HepG2 (cell line): ENCODE results near the gene GTF2A1. TPM values are rescaled to one million over a fixed set of nuclear protein-coding genes. Genes with fewer than 3 reads are reported as not detected.
A peak's percentile ranks its signal among the peaks of the same experiment; 100 is the strongest.

Source experiments
- ATAC-seq: fragments of 200-7000 bp; cut with Tn5 transposase; 3 replicates; pipeline ENCODE4 v1.9.1; 2020; ENCODE audit warnings: mild to moderate bottlenecking, moderate library complexity
- BruUV-seq: library from RNA; stranded (reverse); fragments of 400-500 nt; replicated peaks from 2 replicates; lab custom pipeline; 2021; lab: Mats Ljungman, UMichigan
- CTCF ChIA-PET: fragments of 300-600 bp; formaldehyde crosslinking; extraction: SDS; loops from one replicate; lab custom pipeline; 2021; ENCODE audit warnings: low total read pairs, inconsistent platforms, low intra/inter-chr PET ratio; lab: Yijun Ruan, JAX
- POLR2A ChIA-PET: fragments of 350-600 bp; sonication (Branson Sonifier 250); formaldehyde crosslinking; loops from one replicate; lab custom pipeline; 2020; ENCODE audit warnings: antibody characterized with exemption, inconsistent platforms; lab: Yijun Ruan, JAX
- DNase-seq: peaks from one replicate; pipeline ENCODE4 v3.0.0-alpha.2; 2015; ENCODE audit warnings: low spot score
- FAIRE-seq: peaks from 3 replicates; lab custom pipeline; 2011; peaks lifted over from hg19 to GRCh38; lab: Jason Lieb, UNC
- H2AFZ ChIP-seq: one replicate; pipeline ENCODE4 v1.6.1; 2011; ENCODE audit warnings: low read length, inconsistent platforms
- H3K27ac ChIP-seq: fragments of 300-600 bp; 3 replicates; pipeline ENCODE4 v1.8.0; 2011; ENCODE audit warnings: mixed run types, mild to moderate bottlenecking, mixed read lengths, low read length, inconsistent platforms; ENCODE audit not compliant: insufficient read depth; ENCODE audit errors: extremely low read length
- H3K27me3 ChIP-seq, 2 experiments: fragments of 200-600 bp in 1 of 2; 2 replicates in 1 of 2; 3 replicates in 1 of 2; pipeline versions ENCODE4 v1.6.0 to v1.8.0; 2011; ENCODE audit warnings: low read length in 2 of 2, mild to moderate bottlenecking in 2 of 2, moderate library complexity in 2 of 2, inconsistent platforms in 1 of 2; ENCODE audit not compliant: insufficient read depth in 2 of 2, control insufficient read depth in 1 of 2
- H3K36me3 ChIP-seq, 2 experiments: fragments of 200-600 bp in 1 of 2; replicated peaks in 1 of 2; 2 replicates in 1 of 2; 3 replicates in 1 of 2; pipeline versions ENCODE4 v1.5.1 to v1.8.0; 2011; ENCODE audit warnings: low read length in 2 of 2, inconsistent platforms in 1 of 2; ENCODE audit not compliant: insufficient read depth in 2 of 2, control insufficient read depth in 1 of 2
- H3K4me1 ChIP-seq: 2 replicates; pipeline ENCODE4 v1.5.1; 2012; ENCODE audit warnings: low read length, inconsistent platforms; ENCODE audit not compliant: insufficient read depth
- H3K4me2 ChIP-seq: 2 replicates; pipeline ENCODE4 v1.6.0; 2011; ENCODE audit warnings: low read depth, low read length, inconsistent platforms
- H3K4me3 ChIP-seq, 3 experiments: fragments of 200-600 bp in 1 of 3; sonication (generic), shearing (Covaris generic) in 1 of 3; replicated peaks in 1 of 3; 2 replicates each; pipeline ENCODE4 v1.5.1; 2011 to 2016; ENCODE audit warnings: low read length in 3 of 3, inconsistent platforms in 2 of 3, low read depth in 2 of 3, mild to moderate bottlenecking in 2 of 3, control low read depth in 1 of 3, mixed read lengths in 1 of 3; ENCODE audit not compliant: insufficient read depth in 1 of 3
- H3K79me2 ChIP-seq: one replicate; pipeline ENCODE4 v1.6.1; 2011; ENCODE audit warnings: low read length, inconsistent platforms; ENCODE audit not compliant: insufficient read depth
- H3K9ac ChIP-seq: 2 replicates; pipeline ENCODE4 v1.6.0; 2011; ENCODE audit warnings: mild to moderate bottlenecking, low read depth, low read length, inconsistent platforms; ENCODE audit not compliant: insufficient read depth
- H3K9me3 ChIP-seq: 2 replicates; pipeline ENCODE4 v1.5.1; 2012; ENCODE audit warnings: mild to moderate bottlenecking, low read length
- H4K20me1 ChIP-seq: 2 replicates; pipeline ENCODE4 v1.6.0; 2011; ENCODE audit warnings: inconsistent platforms, mild to moderate bottlenecking, low read length, moderate library complexity; ENCODE audit not compliant: insufficient read depth
- ARHGAP35 ChIP-seq: sonication (generic); formaldehyde crosslinking; IDR thresholded peaks from 2 replicates; pipeline ENCODE4 v1.9.0; 2022; ENCODE audit warnings: mild to moderate bottlenecking, inconsistent platforms, moderate library complexity, missing genetic modification reagents, borderline replicate concordance
- FOSL2 ChIP-seq: sonication (generic); formaldehyde crosslinking; IDR thresholded peaks from 2 replicates; pipeline ENCODE4 v1.4.0; 2020; ENCODE audit warnings: missing genetic modification reagents
- GABPB1 ChIP-seq: IDR thresholded peaks from 2 replicates; pipeline ENCODE4 v1.6.1; 2016; ENCODE audit warnings: mild to moderate bottlenecking, missing genetic modification reagents, moderate library complexity, missing compliant biosample characterization
- RARG ChIP-seq: sonication (generic); formaldehyde crosslinking; IDR thresholded peaks from 2 replicates; pipeline ENCODE4 v1.4.0; 2020; ENCODE audit warnings: low read depth, mild to moderate bottlenecking, missing genetic modification reagents
- RXRB ChIP-seq: IDR thresholded peaks from 2 replicates; pipeline ENCODE4 v1.6.1; 2016; ENCODE audit warnings: borderline replicate concordance, missing genetic modification reagents, missing compliant biosample characterization
- SIN3A ChIP-seq: IDR thresholded peaks from 2 replicates; pipeline ENCODE4 v1.6.1; 2011; ENCODE audit warnings: low read depth, mild to moderate bottlenecking, control low read depth, low read length, borderline replicate concordance
- THAP11 ChIP-seq: IDR thresholded peaks from 2 replicates; pipeline ENCODE4 v1.6.1; 2016; ENCODE audit warnings: missing biosample characterization, missing genetic modification reagents
- ZNF292 ChIP-seq: sonication (generic); formaldehyde crosslinking; IDR thresholded peaks from 2 replicates; pipeline ENCODE4 v1.8.1; 2022; ENCODE audit warnings: mild to moderate bottlenecking, low read depth, missing genetic modification reagents, borderline replicate concordance
- ZNF614 ChIP-seq: IDR thresholded peaks from 2 replicates; pipeline ENCODE4 v1.6.1; 2018; ENCODE audit warnings: missing biosample characterization, missing genetic modification reagents, inconsistent platforms, borderline replicate concordance
- WGBS: methylation state at CpG from one replicate; pipeline ENCODE4 v1.1.6; 2017; ENCODE audit warnings: low lambda C conversion rate; 5-methylcytosine and 5-hydroxymethylcytosine counted together
- in situ Hi-C: cut with HindIII; loops from 2 replicates; pipeline ENCODE4 v1.10.0; 2017; ENCODE audit warnings: low pct_unique_long_range_greater_than_20kb; ENCODE audit not compliant: extremely low pct_ligation_motif_present
- intact Hi-C: fragments of 100-400 bp; cut with micrococcal nuclease; formaldehyde crosslinking; loops from one replicate; pipeline ENCODE4 v1.10.0; 2022; ENCODE audit not compliant: unreplicated experiment
- polyA plus RNA-seq, 8 experiments: library from polyadenylated mRNA; depleted of rRNA in 3 of 8; stranded (reverse) in 7 of 8; unstranded in 1 of 8; fragments of >200 nt; fragmentation: Illumina TruSeq in 4 of 8; extraction: Trizol in 4 of 8; gene quantifications; 2 replicates each; pipeline versions ENCODE4 v1.2.1 to v1.2.3, GENCODE V29; 2011 to 2016; ENCODE audit warnings: low read depth in 4 of 8, missing spikeins in 1 of 8, mixed read lengths in 1 of 8; ENCODE audit not compliant: insufficient read depth in 1 of 8
- total RNA-seq, 5 experiments: library from RNA; depleted of rRNA; stranded (reverse); fragments of >200 nt; fragmentation: Illumina TruSeq; extraction: Trizol; gene quantifications; 2 replicates each; pipeline ENCODE4 v1.2.3, GENCODE V29; 2016; ENCODE audit warnings: low read depth in 1 of 5
- TF ChIP-seq, protein P1 (sequence below): sonication (generic); formaldehyde crosslinking; IDR thresholded peaks from 2 replicates; pipeline ENCODE4 v1.8.1; 2022; ENCODE audit warnings: low read depth, mild to moderate bottlenecking, missing genetic modification reagents
- TF ChIP-seq, protein P2 (sequence below): sonication (generic); formaldehyde crosslinking; IDR thresholded peaks from 2 replicates; pipeline ENCODE4 v1.8.0; 2022; ENCODE audit warnings: mild to moderate bottlenecking, missing genetic modification reagents, moderate library complexity

Gene GTF2A1
- total and polyA plus RNA-seq, 2 of the 13 experiments (the other 11 are each of a cell fraction or from before 2014, with no cell fraction given) = 14.9 to 17.5 TPM

DNA sequence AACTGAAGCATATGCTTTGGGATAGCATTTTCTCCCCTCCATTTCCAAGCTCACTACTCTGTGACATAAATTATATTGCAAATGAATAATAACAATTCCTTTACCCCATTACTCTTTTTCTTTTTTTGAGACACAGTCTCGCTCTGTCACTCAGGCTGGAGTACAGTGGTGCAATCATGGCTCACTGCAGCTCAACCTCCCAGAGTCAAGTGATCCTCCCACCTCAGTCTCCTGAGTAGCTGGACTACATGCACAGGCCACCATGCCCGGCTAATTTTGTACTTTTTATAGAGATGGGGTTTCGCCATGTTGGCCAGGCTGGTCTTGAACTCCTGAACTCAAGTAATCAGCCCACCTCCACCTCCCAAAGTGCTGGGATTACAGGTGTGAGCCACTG, 49.2 kb upstream of the GTF2A1 start:
- H3K9ac ChIP-seq = no peak overlapping the region
- 74% methylated on average over 3 of the region's 3 CpGs for WGBS
- no peak for ATAC-seq
- peaks cover 6% of the 10 kb centered on the region; the same call in 1 of the 2 replicates for H3K4me1 ChIP-seq
- DNase-seq = no peak
- H3K36me3 ChIP-seq = no peaks in the 10 kb centered on the region
- no peaks in the 10 kb centered on the region for H3K79me2 ChIP-seq
- H4K20me1 ChIP-seq = no peaks in the 10 kb centered on the region
- POLR2A ChIA-PET = interaction anchor here (1.0 to 1.4 kb wide), 3 partner anchors 34 to 179 kb away, joined by 3 to 4 read pairs (median 4); partner anchors contain the start of gene GTF2A1
- H3K9me3 ChIP-seq = no peaks in the 10 kb centered on the region
- no peak for FAIRE-seq
- no peak overlapping the region for H3K4me2 ChIP-seq
- no peak for TF ChIP-seq SIN3A
- no peak for TF ChIP-seq GABPB1 (CRISPR knock-in tag)
- H3K27ac ChIP-seq = no peak overlapping the region
- in situ Hi-C loops = loop anchor here (5.0 kb wide), 1 partner anchor 182 kb away; no protein-coding TSS in a partner anchor
- H3K27me3 ChIP-seq = no peaks in the 10 kb centered on the region
- no peak overlapping the region for H3K4me3 ChIP-seq
- CTCF ChIA-PET = interaction anchor here (1.9 to 4.6 kb wide), 2 partner anchors 182 to 194 kb away, joined by 38 to 59 read pairs; no protein-coding TSS in a partner anchor
- intact Hi-C loops = loop anchor here (1.0 to 2.0 kb wide), 4 partner anchors 33 to 194 kb away; no protein-coding TSS in a partner anchor
- H2AFZ ChIP-seq = no peak overlapping the region
- no TSS peak for BruUV-seq

DNA sequence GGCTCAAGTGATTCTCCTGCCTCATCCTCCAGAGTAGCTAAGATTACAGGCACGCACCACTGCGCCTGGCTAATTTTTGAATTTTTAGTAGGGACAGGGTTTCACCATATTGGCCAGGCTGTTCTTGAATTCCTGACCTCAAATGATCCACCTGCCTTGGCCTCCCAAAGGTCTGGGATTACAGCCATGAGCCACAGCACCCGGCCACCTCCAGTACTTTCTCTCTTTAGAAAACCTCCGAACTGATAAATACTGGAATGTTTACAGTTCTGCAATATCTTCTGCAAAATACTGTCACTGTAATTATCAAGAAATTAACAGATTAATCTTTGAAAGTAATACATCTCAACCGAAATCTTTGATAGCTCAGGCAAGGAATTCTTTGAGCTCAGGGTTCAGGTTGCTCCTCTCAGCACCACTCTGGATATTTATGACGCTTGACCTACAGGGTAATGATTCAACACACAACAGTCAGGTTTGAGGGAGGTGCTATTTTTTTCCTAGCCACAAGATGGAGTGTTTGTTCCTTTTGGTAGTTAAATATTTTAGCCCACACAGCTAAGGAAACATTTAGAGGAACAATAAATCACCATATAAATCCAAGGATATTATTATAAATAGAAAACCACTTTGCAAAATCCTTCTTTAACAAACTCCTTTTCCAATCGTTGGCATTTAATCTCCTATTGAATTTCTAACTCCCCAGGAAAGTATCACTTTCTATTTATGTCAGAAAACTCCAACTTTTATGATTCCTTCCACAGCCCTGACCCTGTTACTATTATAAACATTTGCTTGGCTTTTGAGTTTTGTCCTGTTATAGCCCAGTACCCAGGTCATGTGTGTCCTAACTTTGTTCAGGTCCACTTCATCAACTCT, 48.6 kb upstream of the GTF2A1 start:
- ChIA-PET POLR2A (interaction anchor here (1.0 to 1.4 kb wide), 3 partner anchors 34 to 180 kb away, joined by 3 to 4 read pairs (median 4); partner anchors contain the start of gene GTF2A1), CTCF (interaction anchor here (1.0 to 4.6 kb wide), 4 partner anchors 167 to 195 kb away, joined by 3 to 59 read pairs (median 20); no protein-coding TSS in a partner anchor)
- no peak overlapping the region for H3K27ac ChIP-seq
- peak; percentile 95 for ATAC-seq
- DNase-seq = peak; percentile 70
- H2AFZ ChIP-seq = no peak overlapping the region
- no peaks in the 10 kb centered on the region for H3K79me2 ChIP-seq
- no TSS peak for BruUV-seq
- 44% methylated on average over 7 of the region's 7 CpGs for WGBS
- H3K36me3 ChIP-seq = no peaks in the 10 kb centered on the region
- H3K9me3 ChIP-seq = no peaks in the 10 kb centered on the region
- peaks cover 6% of the 10 kb centered on the region; the same call in 1 of the 2 replicates for H3K4me1 ChIP-seq
- in situ Hi-C loops = no loop called here
- H3K4me3 ChIP-seq = no peak overlapping the region
- no peaks in the 10 kb centered on the region for H3K27me3 ChIP-seq
- peak; percentile 87 for FAIRE-seq
- H3K4me2 ChIP-seq = no peak overlapping the region
- no peaks in the 10 kb centered on the region for H4K20me1 ChIP-seq
- no peak overlapping the region for H3K9ac ChIP-seq
- intact Hi-C loops = loop anchor here (1.0 to 2.0 kb wide), 4 partner anchors 33 to 195 kb away; no protein-coding TSS in a partner anchor
- no peak for TF ChIP-seq ZNF292 (CRISPR knock-in tag)
- TF ChIP-seq FOSL2 = 0 out of 2 replicates have a peak, but pooled peaks have one; percentile 13
- peak; percentile 27; the same call in 1 of the 2 replicates for TF ChIP-seq RXRB (CRISPR knock-in tag)
- 0 out of 2 replicates have a peak, but pooled peaks have one; percentile 24 for TF ChIP-seq THAP11
- TF ChIP-seq ARHGAP35 (CRISPR knock-in tag) = no peak
- TF ChIP-seq, protein P1, sequence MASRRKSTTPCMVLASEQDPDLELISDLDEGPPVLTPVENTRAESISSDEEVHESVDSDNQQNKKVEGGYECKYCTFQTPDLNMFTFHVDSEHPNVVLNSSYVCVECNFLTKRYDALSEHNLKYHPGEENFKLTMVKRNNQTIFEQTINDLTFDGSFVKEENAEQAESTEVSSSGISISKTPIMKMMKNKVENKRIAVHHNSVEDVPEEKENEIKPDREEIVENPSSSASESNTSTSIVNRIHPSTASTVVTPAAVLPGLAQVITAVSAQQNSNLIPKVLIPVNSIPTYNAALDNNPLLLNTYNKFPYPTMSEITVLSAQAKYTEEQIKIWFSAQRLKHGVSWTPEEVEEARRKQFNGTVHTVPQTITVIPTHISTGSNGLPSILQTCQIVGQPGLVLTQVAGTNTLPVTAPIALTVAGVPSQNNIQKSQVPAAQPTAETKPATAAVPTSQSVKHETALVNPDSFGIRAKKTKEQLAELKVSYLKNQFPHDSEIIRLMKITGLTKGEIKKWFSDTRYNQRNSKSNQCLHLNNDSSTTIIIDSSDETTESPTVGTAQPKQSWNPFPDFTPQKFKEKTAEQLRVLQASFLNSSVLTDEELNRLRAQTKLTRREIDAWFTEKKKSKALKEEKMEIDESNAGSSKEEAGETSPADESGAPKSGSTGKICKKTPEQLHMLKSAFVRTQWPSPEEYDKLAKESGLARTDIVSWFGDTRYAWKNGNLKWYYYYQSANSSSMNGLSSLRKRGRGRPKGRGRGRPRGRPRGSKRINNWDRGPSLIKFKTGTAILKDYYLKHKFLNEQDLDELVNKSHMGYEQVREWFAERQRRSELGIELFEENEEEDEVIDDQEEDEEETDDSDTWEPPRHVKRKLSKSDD = no peak
- TF ChIP-seq ZNF614 = 0 out of 2 replicates have a peak, but pooled peaks have one; percentile 20
- TF ChIP-seq RARG = no peak
- TF ChIP-seq, protein P2, sequence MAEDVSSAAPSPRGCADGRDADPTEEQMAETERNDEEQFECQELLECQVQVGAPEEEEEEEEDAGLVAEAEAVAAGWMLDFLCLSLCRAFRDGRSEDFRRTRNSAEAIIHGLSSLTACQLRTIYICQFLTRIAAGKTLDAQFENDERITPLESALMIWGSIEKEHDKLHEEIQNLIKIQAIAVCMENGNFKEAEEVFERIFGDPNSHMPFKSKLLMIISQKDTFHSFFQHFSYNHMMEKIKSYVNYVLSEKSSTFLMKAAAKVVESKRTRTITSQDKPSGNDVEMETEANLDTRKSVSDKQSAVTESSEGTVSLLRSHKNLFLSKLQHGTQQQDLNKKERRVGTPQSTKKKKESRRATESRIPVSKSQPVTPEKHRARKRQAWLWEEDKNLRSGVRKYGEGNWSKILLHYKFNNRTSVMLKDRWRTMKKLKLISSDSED (CRISPR knock-in tag) = no peak
